Effector memory CD4-positive, alpha-beta T cell (primary cell): ENCODE results near the gene FNDC3B.

Experiments
- DNase-seq, 3 donors: peaks; one replicate each; pipeline ENCODE4 v3.0.0-alpha.2; 2020
- H3K27ac ChIP-seq: 2 replicates; pipeline ENCODE4 v1.7.0; 2013; ENCODE audit warnings: mild to moderate bottlenecking, low read length, moderate library complexity; ENCODE audit not compliant: insufficient read depth, poor library complexity, severe bottlenecking
- H3K27me3 ChIP-seq: replicated peaks from 2 replicates; pipeline ENCODE4 v1.7.0; 2013; ENCODE audit warnings: mild to moderate bottlenecking, low read length; ENCODE audit not compliant: insufficient read depth, control insufficient read depth, poor library complexity, severe bottlenecking
- H3K36me3 ChIP-seq: 2 replicates; pipeline ENCODE4 v1.7.0; 2013; ENCODE audit warnings: mild to moderate bottlenecking, low read length, moderate library complexity; ENCODE audit not compliant: control insufficient read depth, insufficient read depth
- H3K4me1 ChIP-seq: 2 replicates; pipeline ENCODE4 v1.7.0; 2013; ENCODE audit warnings: low read length, mild to moderate bottlenecking; ENCODE audit not compliant: control insufficient read depth, insufficient read depth, poor library complexity, severe bottlenecking
- H3K4me3 ChIP-seq: 2 replicates; pipeline ENCODE4 v1.7.0; 2013; ENCODE audit warnings: low read length, low read depth, mild to moderate bottlenecking; ENCODE audit not compliant: insufficient read depth, poor library complexity, severe bottlenecking
- H3K9me3 ChIP-seq: 2 replicates; pipeline ENCODE4 v1.7.0; 2013; ENCODE audit warnings: mild to moderate bottlenecking, low read length, moderate library complexity; ENCODE audit not compliant: control insufficient read depth

The FNDC3B gene

GRCh38 chr3:172307141-172307560, 267.8 kb downstream of the FNDC3B start:
- Histone ChIP-seq H3K9me3 (no peaks in the 10 kb centered on the region), H3K27me3 (no peaks in the 10 kb centered on the region), H3K36me3 (peaks cover 19% of the 10 kb centered on the region), H3K4me1 (no peaks in the 10 kb centered on the region), H3K27ac (no peak overlapping the region), H3K4me3 (no peak overlapping the region)
- no peak for DNase-seq

DNA sequence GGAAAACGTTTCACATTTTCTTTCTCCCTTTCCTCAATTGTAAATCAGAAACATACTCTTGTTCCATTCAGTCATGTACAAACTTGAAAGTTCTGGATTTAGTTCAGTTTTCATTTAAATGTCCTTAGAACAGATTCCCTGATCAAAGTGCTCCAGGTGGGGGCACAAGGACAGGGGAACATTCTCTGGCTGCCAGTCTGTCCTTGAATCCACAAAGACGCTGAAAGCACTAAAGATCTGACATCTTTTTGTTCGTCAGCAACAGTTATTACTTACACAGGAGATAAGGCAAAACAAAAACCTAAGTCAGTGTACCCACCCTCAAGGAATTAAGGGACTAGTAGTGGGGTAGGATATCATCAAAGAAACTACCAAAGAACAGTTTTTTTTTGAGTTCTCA, 269.7 kb downstream of the FNDC3B start:
- Histone ChIP-seq H3K9me3 (no peaks in the 10 kb centered on the region), H3K27me3 (no peaks in the 10 kb centered on the region), H3K4me1 (no peaks in the 10 kb centered on the region), H3K36me3 (peaks cover 19% of the 10 kb centered on the region), H3K27ac (no peak overlapping the region), H3K4me3 (no peak overlapping the region)
- DNase-seq, result no peak

- Histone ChIP-seq H3K4me3 (no peak overlapping the region), H3K9me3 (no peaks in the 10 kb centered on the region), H3K36me3 (peaks cover 19% of the 10 kb centered on the region), H3K4me1 (no peaks in the 10 kb centered on the region), H3K27me3 (no peaks in the 10 kb centered on the region), H3K27ac (no peak overlapping the region)
- DNase-seq, result no peak
Measured at GRCh38 chr3:172309741-172310427, 270.5 kb downstream of the FNDC3B start.

GRCh38 chr3:172310428-172310760, 271.0 kb downstream of the FNDC3B start:
- no peak for DNase-seq
- no peak overlapping the region for H3K4me3 ChIP-seq
- no peak overlapping the region for H3K27ac ChIP-seq
- H3K9me3 ChIP-seq, result no peaks in the 10 kb centered on the region
- H3K4me1 ChIP-seq, result no peaks in the 10 kb centered on the region
- peaks cover 19% of the 10 kb centered on the region for H3K36me3 ChIP-seq
- no peaks in the 10 kb centered on the region for H3K27me3 ChIP-seq

- Histone ChIP-seq H3K4me3 (no peak overlapping the region), H3K36me3 (peaks cover 19% of the 10 kb centered on the region)
Measured at GRCh38 chr3:172311217-172311616, 271.8 kb downstream of the FNDC3B start.

GRCh38 chr3:172312001-172312400, 272.6 kb downstream of the FNDC3B start:
- Histone ChIP-seq H3K9me3 (no peaks in the 10 kb centered on the region), H3K27ac (no peak overlapping the region), H3K4me1 (no peaks in the 10 kb centered on the region), H3K36me3 (peaks cover 19% of the 10 kb centered on the region), H3K4me3 (no peak overlapping the region), H3K27me3 (no peaks in the 10 kb centered on the region)
- no peak for DNase-seq

More at GRCh38 chr3:172311217-172311616, 271.8 kb downstream of the FNDC3B start:
- Histone ChIP-seq H3K27ac (no peak overlapping the region), H3K9me3 (no peaks in the 10 kb centered on the region), H3K4me1 (no peaks in the 10 kb centered on the region), H3K27me3 (no peaks in the 10 kb centered on the region)
- no peak for DNase-seq

DNA sequence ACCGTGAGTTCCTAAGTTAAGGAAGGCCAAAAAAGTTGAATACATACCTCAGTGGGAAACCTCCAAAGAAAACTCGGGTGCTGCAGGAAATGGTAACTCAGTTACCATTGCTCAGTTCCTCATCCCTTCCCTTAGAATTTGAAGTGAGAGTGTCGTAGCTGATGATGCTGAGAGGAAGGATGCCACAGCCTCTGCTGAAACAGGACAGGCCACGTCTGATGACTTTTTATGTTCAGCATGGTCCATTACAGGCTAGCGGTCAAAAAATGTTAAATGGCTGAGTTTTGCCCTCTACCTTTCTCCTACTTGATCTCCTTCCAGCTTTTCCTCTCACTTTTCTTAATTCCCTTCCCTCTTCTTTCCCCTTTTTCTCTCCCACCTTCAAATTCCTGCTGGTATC, 273.3 kb downstream of the FNDC3B start:
- no peaks in the 10 kb centered on the region for H3K4me1 ChIP-seq
- DNase-seq, result no peak
- H3K36me3 ChIP-seq, result peaks cover 19% of the 10 kb centered on the region
- no peak overlapping the region for H3K27ac ChIP-seq
- no peaks in the 10 kb centered on the region for H3K27me3 ChIP-seq
- H3K9me3 ChIP-seq, result no peaks in the 10 kb centered on the region
- no peak overlapping the region for H3K4me3 ChIP-seq

GRCh38 chr3:172313671-172314070, 274.3 kb downstream of the FNDC3B start:
- Histone ChIP-seq H3K27ac (no peak overlapping the region), H3K36me3 (peaks cover 14% of the 10 kb centered on the region), H3K4me1 (no peaks in the 10 kb centered on the region), H3K9me3 (no peaks in the 10 kb centered on the region), H3K27me3 (no peaks in the 10 kb centered on the region), H3K4me3 (no peak overlapping the region)
- no peak for DNase-seq

- Histone ChIP-seq H3K4me3 (no peak overlapping the region), H3K27ac (no peak overlapping the region), H3K9me3 (no peaks in the 10 kb centered on the region), H3K4me1 (no peaks in the 10 kb centered on the region), H3K27me3 (no peaks in the 10 kb centered on the region), H3K36me3 (peaks cover 15% of the 10 kb centered on the region)
- no peak for DNase-seq
Measured at GRCh38 chr3:172314591-172315160, 275.3 kb downstream of the FNDC3B start.

DNA sequence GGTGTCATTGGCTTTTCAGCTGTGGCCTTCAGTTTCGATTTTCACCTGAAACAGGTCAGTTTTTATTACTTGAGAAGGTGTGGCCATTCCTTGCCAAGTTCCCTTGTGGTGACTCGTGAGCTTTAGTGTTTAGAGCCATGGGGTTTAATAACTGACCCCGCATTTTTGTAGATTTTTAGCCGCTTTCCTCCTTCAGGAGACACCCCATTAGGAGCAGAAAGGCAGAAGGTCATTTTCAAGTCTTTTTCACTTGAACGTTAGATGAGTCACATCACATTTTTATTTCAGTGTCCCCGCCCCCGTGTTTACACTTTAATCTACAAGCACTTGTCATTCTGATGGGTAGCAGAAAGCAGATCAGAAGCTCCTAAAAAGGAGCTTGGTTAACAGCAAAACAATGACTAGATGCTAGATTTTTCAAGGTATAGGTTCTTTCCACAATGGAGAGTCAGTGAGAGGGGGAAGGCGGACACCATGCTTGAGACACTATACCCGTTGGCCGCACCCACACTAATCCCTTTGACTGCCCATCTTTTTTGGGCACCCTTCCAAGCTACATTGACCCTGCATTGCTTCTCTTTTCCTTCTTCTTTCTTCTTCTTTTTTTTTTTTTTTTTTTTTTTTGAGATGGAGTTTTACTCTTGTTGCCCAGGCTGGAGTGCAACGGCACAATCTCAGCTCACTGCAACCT, 276.2 kb downstream of the FNDC3B start:
- no peaks in the 10 kb centered on the region for H3K27me3 ChIP-seq
- H3K4me1 ChIP-seq, result no peaks in the 10 kb centered on the region
- DNase-seq, result no peak
- no peak overlapping the region for H3K4me3 ChIP-seq
- H3K9me3 ChIP-seq, result no peaks in the 10 kb centered on the region
- H3K27ac ChIP-seq, result no peak overlapping the region
- H3K36me3 ChIP-seq, result peaks cover 16% of the 10 kb centered on the region
